Measurements from ENCODE around the gene PDE7B. TPM values are rescaled to one million over a fixed set of nuclear protein-coding genes. Genes with fewer than 3 reads are reported as not detected.

The PDE7B gene
- total RNA-seq, 1 donor = 0.42 TPM

DNA sequence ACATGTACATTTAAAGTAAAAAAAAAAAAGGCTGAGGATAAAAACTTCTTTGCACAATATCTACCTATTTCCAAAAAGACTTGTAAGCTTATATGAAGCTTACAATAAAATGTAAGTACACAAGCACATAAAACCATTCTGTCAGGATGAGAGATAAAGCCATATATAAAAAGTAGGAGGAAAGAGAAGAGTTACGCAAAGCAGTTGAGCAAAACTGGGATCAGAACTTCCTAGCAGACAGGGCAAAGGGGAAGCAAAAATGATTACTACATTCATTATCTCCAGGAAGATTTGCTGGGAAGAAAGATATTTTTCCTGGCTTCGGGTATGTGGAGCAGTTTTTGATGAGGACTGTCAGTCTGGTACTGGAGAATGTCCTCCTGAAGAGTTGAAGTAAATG is 200.5 kb downstream of the PDE7B start:
- no peaks in the 10 kb centered on the region for H3K27me3 ChIP-seq (ENCODE audit: insufficient read depth, low read length)
- H3K9me3 ChIP-seq (ENCODE audit: low read depth, low read length) = no peaks in the 10 kb centered on the region

DNA sequence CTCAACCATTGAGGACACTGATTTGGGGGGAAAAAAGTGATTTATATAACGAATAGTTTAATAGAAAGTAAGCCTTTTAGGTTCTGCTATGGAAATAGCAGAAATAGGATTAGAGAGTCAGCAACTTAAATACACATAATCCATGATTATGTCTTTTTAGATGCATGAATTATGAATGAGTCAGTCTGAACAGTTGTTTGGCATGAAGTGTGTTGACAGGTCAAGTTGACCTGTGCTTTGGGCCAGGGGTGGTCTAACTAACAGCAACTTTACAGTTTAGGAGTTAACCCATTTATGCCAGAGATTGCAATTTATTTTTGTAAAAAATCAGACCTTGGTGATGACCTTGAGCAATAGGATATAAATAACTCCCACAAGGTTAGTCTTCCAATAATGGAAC is 207.4 kb downstream of the PDE7B start:
- no peaks in the 10 kb centered on the region for H3K27me3 ChIP-seq (ENCODE audit: insufficient read depth, low read length)
- no peak overlapping the region for H3K4me3 ChIP-seq (ENCODE audit: low read length)
- no peaks in the 10 kb centered on the region for H3K4me1 ChIP-seq (ENCODE audit: insufficient read depth, low read length)
- H3K9me3 ChIP-seq (ENCODE audit: low read depth, low read length) = no peaks in the 10 kb centered on the region

More for the DNA sequence above, 200.5 kb downstream of the PDE7B start:
- Histone ChIP-seq H3K4me1 (ENCODE audit: insufficient read depth, low read length) (peaks cover 7% of the 10 kb centered on the region), H3K4me3 (ENCODE audit: low read length) (no peak overlapping the region)

DNA sequence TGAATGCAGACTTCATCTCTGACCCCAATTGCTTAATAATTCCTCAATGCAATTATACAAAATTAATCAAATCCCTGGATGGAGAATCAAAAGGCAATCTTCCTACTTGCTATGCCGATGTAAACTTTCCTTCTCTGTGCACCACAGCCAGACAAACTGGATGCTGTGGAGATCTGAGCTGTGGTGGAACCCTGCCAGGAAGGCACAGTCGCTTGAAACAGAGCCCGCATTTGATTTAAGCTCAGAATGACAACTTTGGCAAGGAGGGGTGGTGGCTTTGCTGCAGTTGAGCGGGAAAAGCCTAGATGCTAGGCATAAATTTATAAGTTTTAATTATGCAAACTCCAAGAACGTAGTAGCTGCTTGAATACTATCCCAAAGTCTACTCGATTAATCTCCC is 207.8 kb downstream of the PDE7B start:
- no peaks in the 10 kb centered on the region for H3K4me1 ChIP-seq (ENCODE audit: insufficient read depth, low read length)
- H3K4me3 ChIP-seq (ENCODE audit: low read length) = no peak overlapping the region
- H3K27me3 ChIP-seq (ENCODE audit: insufficient read depth, low read length) = no peaks in the 10 kb centered on the region
- H3K9me3 ChIP-seq (ENCODE audit: low read depth, low read length) = no peaks in the 10 kb centered on the region

DNA sequence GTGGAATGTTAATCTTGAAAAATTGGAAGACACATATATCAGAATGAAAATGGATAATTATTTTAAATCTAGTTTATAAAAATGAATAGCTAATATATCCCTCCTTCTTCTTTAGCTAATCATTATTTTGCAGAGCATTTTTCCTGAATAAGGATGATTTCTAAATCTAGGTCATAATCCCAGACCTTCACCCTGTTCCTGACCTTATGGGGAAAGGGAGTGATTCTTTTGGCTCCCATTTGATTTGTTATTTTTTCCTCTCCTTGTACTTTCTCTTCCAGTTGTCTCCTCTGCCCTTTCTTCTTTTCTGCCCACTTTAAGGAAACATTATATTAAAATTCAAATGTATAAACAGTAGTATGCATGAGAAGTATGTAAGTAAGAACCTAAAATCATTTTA is 208.6 kb downstream of the PDE7B start:
- Histone ChIP-seq H3K9me3 (ENCODE audit: low read depth, low read length) (no peaks in the 10 kb centered on the region), H3K4me3 (ENCODE audit: low read length) (no peak overlapping the region), H3K27me3 (ENCODE audit: insufficient read depth, low read length) (no peaks in the 10 kb centered on the region), H3K4me1 (ENCODE audit: insufficient read depth, low read length) (no peaks in the 10 kb centered on the region)

DNA sequence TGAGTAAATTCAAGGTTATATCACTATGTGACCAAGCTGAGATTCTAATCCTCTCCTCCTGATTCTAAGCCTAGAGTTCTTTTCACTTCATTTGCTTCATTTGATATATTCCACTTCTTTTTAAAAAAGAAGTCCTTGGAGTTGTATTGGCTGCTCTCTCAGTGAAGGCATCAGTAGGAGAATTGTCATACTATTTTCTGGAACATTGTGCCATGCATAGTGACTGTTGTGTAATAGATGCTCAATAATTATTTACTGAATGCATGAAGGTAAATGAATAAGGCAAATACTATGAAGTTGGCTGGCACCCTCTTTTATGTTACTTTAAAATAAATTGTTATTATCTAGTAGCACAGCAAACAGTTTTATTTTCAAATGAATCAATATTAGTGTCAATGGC is 209.3 kb downstream of the PDE7B start:
- no peak overlapping the region for H3K4me3 ChIP-seq (ENCODE audit: low read length)
- no peaks in the 10 kb centered on the region for H3K9me3 ChIP-seq (ENCODE audit: low read depth, low read length)
- H3K4me1 ChIP-seq (ENCODE audit: insufficient read depth, low read length) = no peaks in the 10 kb centered on the region

DNA sequence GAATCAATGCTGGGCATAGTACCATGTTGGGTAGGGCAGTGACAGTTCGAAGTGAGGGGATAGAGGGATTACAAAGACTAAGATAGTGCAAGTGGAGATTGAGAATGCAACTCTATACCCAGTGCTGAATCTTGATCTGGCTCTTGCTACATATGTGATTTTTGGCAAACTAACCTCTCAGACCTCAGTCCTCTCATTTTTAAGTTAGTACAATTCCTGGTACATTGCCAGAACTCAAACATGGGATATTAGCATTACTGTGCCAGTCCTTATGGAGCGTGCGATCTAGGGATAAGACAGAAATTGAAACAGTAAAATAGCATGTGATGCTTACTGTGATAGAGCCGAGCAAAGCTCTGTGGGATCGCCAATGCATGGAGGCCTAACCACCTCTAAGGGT is 210.2 kb downstream of the PDE7B start:
- H3K4me1 ChIP-seq (ENCODE audit: insufficient read depth, low read length) = no peaks in the 10 kb centered on the region
- H3K4me3 ChIP-seq (ENCODE audit: low read length) = no peak overlapping the region
- no peaks in the 10 kb centered on the region for H3K27me3 ChIP-seq (ENCODE audit: insufficient read depth, low read length)
- no peaks in the 10 kb centered on the region for H3K9me3 ChIP-seq (ENCODE audit: low read depth, low read length)

More for the DNA sequence above, 209.3 kb downstream of the PDE7B start:
- H3K27me3 ChIP-seq (ENCODE audit: insufficient read depth, low read length) = no peaks in the 10 kb centered on the region

DNA sequence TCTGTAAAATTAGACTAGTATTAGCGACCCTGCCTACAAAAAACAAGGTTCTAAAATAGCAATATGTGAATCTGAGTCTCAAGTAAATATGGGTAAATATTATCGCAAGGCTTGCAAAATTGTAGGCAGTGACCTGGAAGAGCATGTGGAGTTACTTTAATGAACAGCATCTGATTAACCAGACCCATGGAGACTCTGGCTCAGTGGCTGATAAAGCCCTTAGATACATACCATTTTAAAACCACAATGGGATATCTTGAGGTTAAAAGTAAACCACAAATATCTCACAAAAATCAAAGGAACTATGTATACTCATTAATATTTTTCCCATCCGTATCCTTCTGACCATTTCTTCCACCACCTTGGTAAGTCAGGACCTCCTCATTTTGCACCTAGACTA is 211.6 kb downstream of the PDE7B start:
- H3K27me3 ChIP-seq (ENCODE audit: insufficient read depth, low read length) = no peaks in the 10 kb centered on the region
- no peaks in the 10 kb centered on the region for H3K4me1 ChIP-seq (ENCODE audit: insufficient read depth, low read length)
- H3K4me3 ChIP-seq (ENCODE audit: low read length) = no peak overlapping the region
- H3K9me3 ChIP-seq (ENCODE audit: low read depth, low read length) = no peaks in the 10 kb centered on the region

DNA sequence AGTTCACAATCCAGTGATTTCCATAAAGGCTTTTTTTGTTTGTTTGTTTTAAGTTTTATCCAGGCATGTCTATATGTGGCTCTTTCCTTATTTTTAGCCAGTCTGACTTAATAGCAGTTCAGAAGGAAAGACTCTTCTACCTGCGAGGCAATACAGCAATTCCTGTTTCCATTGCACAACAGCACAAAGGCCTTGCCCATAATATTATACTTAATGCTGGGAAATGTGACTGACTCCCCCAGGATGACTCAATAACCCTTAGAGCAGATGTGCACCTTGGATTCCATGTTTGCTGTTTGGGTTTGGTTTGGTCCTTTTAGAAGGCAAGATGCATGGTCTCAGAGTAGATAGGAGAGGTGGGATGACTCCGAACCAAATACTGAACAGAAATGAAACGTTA is 214.5 kb downstream of the PDE7B start:
- H3K4me3 ChIP-seq (ENCODE audit: low read length) = no peak overlapping the region
- H3K9me3 ChIP-seq (ENCODE audit: low read depth, low read length) = no peaks in the 10 kb centered on the region
- H3K4me1 ChIP-seq (ENCODE audit: insufficient read depth, low read length) = no peaks in the 10 kb centered on the region
- H3K27me3 ChIP-seq (ENCODE audit: insufficient read depth, low read length) = no peaks in the 10 kb centered on the region

DNA sequence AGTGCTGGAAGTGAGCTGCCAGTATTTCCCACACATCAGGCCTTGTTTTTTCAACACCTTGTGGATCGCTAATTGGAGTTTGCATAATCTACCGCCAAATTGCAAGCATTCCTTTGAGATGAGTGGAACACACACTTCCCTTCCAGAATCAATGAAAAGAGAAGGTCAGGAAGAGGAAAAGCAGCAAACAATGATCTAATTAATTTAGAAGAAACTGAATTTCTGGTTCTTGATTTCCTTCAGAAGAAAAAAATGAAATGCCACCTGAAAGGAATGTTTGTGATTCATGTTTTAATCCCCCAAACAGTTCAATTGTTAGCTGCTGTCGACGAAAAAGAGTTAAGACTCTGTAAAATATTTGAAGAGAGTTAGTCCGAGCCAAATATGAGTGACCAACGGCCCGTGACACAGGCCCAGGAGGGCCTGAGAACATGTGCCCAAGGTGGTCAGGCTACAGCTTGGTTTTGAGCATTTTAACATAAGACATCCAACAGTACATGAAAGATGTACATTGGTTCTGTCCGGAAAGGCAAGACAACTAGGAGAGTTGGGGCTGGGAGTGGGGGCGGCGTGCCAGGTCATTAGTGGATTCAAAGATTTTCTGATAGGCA is 216.3 kb downstream of the PDE7B start:
- H3K9me3 ChIP-seq (ENCODE audit: low read depth, low read length) = no peaks in the 10 kb centered on the region
- H3K4me3 ChIP-seq (ENCODE audit: low read length) = no peak overlapping the region
- H3K4me1 ChIP-seq (ENCODE audit: insufficient read depth, low read length) = no peaks in the 10 kb centered on the region
- no peaks in the 10 kb centered on the region for H3K27me3 ChIP-seq (ENCODE audit: insufficient read depth, low read length)

DNA sequence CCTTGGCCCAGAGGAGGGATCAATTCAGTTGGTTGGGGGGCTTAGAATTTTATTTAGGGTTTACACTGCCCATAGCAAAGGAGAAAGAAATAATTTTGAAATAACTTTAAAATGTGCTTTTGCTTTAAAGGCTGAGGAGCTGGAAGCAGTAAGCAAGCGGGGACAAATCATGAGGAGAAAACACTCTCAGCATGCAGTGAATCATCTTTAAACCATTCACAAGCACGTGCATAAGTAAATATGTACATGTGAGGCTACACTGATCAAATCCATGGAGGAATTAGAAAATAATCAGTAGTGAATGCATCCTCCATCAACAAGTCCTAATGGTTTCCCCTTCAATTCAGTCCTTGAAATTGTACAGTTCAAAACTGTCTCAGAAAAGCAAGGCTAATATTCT is 217.6 kb downstream of the PDE7B start:
- Histone ChIP-seq H3K27me3 (ENCODE audit: insufficient read depth, low read length) (no peaks in the 10 kb centered on the region), H3K9me3 (ENCODE audit: low read depth, low read length) (no peaks in the 10 kb centered on the region), H3K4me3 (ENCODE audit: low read length) (no peak overlapping the region), H3K4me1 (ENCODE audit: insufficient read depth, low read length) (no peaks in the 10 kb centered on the region)

DNA sequence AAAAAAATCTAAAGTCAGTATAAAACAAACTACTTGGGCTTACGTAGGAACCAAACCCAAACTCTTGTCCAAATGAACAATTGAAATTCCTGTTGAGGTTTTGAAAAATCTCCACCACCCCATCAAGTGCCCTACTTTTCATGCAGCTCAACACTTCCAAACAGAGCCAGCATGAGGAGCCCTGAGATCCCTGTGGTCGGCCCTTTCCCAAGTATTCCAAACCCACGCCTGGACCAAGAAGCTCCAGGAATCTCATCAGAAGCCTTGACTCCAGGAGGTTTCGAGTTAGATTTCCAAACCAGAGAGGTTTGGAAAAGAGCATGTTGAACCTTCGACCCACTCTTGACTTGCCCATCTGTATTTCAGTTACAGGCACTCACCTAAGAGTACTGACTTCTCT is 219.3 kb downstream of the PDE7B start:
- Histone ChIP-seq H3K4me1 (ENCODE audit: insufficient read depth, low read length) (no peaks in the 10 kb centered on the region), H3K4me3 (ENCODE audit: low read length) (no peak overlapping the region), H3K9me3 (ENCODE audit: low read depth, low read length) (no peaks in the 10 kb centered on the region), H3K27me3 (ENCODE audit: insufficient read depth, low read length) (no peaks in the 10 kb centered on the region)

DNA sequence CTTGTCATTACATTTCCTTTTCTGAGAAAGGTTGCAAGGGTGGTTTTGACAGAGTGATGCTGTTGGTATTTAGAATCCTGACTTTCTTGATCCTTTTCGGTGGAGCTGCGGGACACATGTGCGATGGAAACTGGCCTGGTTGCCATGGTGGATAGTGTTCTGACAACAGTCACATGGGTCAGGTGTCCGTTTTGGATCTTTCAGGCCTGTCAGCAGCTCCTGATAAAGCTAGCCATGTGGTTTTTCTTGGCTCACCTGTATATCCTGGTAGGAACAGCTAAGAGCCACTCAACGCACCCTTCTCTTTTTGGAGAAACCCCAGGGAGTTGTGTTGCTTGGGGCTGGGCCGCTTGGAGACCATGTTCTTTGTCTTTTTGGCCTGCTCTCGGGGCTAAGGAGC is 221.2 kb downstream of the PDE7B start:
- no peaks in the 10 kb centered on the region for H3K4me1 ChIP-seq (ENCODE audit: insufficient read depth, low read length)
- H3K27me3 ChIP-seq (ENCODE audit: insufficient read depth, low read length) = no peaks in the 10 kb centered on the region
- H3K4me3 ChIP-seq (ENCODE audit: low read length) = no peak overlapping the region
- no peaks in the 10 kb centered on the region for H3K9me3 ChIP-seq (ENCODE audit: low read depth, low read length)

DNA sequence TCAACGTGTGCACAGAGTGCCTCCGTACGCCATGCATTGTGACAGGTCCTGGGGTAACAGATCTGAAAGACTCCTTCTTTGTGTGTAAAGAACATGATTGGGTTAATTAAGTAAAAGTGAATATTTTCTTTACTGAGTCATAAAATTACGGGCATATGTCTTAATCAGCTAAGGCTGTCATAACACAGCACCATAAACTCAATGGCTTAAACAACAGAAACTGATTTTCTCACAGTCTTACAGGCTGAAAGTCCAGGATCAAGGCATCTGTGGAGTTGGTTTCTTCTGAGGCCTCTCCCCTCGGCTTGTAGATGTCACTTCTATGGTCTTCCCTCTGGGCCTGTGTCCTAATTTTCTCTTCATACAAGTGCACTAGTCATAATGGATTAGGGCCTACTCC is 221.7 kb downstream of the PDE7B start:
- Histone ChIP-seq H3K4me3 (ENCODE audit: low read length) (no peak overlapping the region), H3K9me3 (ENCODE audit: low read depth, low read length) (no peaks in the 10 kb centered on the region), H3K27me3 (ENCODE audit: insufficient read depth, low read length) (no peaks in the 10 kb centered on the region), H3K4me1 (ENCODE audit: insufficient read depth, low read length) (no peaks in the 10 kb centered on the region)

DNA sequence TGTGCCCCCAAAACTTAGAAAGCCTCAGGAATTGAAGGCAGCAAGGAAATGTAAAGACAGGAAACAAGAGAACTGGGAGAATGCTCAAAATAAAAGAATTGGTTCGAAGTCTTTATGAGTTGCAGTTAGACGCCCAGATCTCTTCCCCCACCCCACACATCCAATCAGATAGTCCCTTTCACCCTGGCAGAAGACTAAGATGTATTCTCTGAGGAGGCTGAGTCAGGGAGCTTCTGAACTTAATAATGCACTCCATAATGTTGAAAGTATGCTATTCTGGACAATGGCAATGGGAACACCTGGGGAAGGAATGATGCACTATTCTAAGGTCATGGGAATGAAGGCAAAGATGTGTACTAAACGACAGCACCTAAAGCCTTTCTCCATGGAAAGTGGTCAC is 225.0 kb downstream of the PDE7B start:
- H3K4me3 ChIP-seq (ENCODE audit: low read length) = no peak overlapping the region
- H3K4me1 ChIP-seq (ENCODE audit: insufficient read depth, low read length) = no peaks in the 10 kb centered on the region
- H3K27me3 ChIP-seq (ENCODE audit: insufficient read depth, low read length) = no peaks in the 10 kb centered on the region
- H3K9me3 ChIP-seq (ENCODE audit: low read depth, low read length) = no peaks in the 10 kb centered on the region

DNA sequence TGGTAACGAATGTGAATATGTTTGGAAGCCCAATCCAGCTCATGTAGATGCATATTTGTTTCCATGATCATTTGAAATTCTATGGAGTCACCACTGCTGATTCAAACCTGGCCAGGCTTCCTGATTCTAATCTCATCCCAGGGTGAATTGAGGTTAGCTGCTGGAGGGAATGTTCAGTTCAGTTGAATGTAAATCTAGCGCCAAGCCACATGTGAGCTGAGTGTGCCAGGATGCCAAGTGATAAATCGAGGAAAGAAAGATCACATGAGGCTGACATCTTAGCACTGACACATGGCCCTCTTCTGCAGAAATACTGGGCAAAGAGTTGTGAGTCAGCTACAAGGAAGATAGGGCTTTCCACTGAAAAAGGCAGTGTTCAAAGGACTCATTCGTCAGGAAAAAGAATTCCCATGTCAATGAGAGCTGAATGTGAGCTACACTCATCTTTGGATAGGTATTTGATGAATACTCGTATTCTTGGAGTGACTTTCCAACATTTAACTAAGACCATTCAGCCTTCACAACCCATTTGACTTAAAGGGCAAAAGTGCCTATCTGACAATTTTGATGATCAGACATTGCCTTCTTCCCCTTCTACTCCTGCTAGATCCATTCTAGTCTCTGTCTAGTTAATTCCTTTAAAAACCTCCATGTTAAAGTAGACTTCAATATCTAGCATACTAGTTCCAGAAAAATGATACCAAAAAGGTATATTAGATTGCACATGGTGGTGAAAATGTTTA is 226.5 kb downstream of the PDE7B start:
- Histone ChIP-seq H3K27me3 (ENCODE audit: insufficient read depth, low read length) (no peaks in the 10 kb centered on the region), H3K9me3 (ENCODE audit: low read depth, low read length) (no peaks in the 10 kb centered on the region), H3K4me3 (ENCODE audit: low read length) (no peak overlapping the region), H3K4me1 (ENCODE audit: insufficient read depth, low read length) (no peaks in the 10 kb centered on the region)
